HT-29 (cell line): ENCODE data around the gene TMEM41A. TPM values are rescaled to one million over a fixed set of nuclear protein-coding genes. Genes with fewer than 3 reads are reported as not detected.

Experiments
- total RNA-seq: library from RNA; depleted of rRNA; stranded (reverse); fragments of >200 nt; shearing (Covaris generic); gene quantifications from 2 replicates; pipeline ENCODE4 v1.2.3, GENCODE V29; 2014; rRNA removed

The TMEM41A gene
- total RNA-seq, 1 experiment from 2014 or later: 19.9 TPM

Other genes with a start within 250 kb of the TMEM41A start
- gene EHHADH, start 245.0 kb downstream of the TMEM41A start, total RNA-seq: 2.3 and 3.7 TPM in 2 replicates
- 6.6 and 9.6 TPM in 2 replicates for gene MAP3K13, start 135.9 kb downstream of the TMEM41A start, total RNA-seq
- gene LIPH, start 53.6 kb upstream of the TMEM41A start, total RNA-seq: 5.3 and 11.6 TPM in 2 replicates
- 9.3 and 13.2 TPM in 2 replicates for gene SENP2, start 87.3 kb upstream of the TMEM41A start, total RNA-seq